ENCODE data around the gene CEP164.

Gene CEP164

GRCh38 chr11:117378976-117379865, 51.6 kb downstream of the CEP164 start:
- no peak for TF ChIP-seq CTCF (IDR thresholded peaks at IDR 0.05; ENCODE audit: control insufficient read depth, insufficient read depth, low read depth, low read length, missing control alignments)

GRCh38 chr11:117380676-117381075, 53.0 kb downstream of the CEP164 start:
- DNase-seq (ENCODE audit: low read depth): no peak
- no peak for TF ChIP-seq CTCF (IDR thresholded peaks at IDR 0.05; ENCODE audit: control insufficient read depth, insufficient read depth, low read depth, low read length, missing control alignments)
- H3K4me3 ChIP-seq (ENCODE audit: control insufficient read depth, low read depth, low read length): no peak overlapping the region

More at GRCh38 chr11:117378976-117379865, 51.6 kb downstream of the CEP164 start:
- no peak for DNase-seq (ENCODE audit: low read depth)
- H3K4me3 ChIP-seq (ENCODE audit: control insufficient read depth, low read depth, low read length): no peak overlapping the region

- no peak for DNase-seq (ENCODE audit: low read depth)
- H3K4me3 ChIP-seq (ENCODE audit: control insufficient read depth, low read depth, low read length): no peak overlapping the region
- TF ChIP-seq CTCF (IDR thresholded peaks at IDR 0.05; ENCODE audit: control insufficient read depth, insufficient read depth, low read depth, low read length, missing control alignments): no peak
Observed at GRCh38 chr11:117381481-117382387, 54.1 kb downstream of the CEP164 start.

- no peak for TF ChIP-seq CTCF (IDR thresholded peaks at IDR 0.05; ENCODE audit: control insufficient read depth, insufficient read depth, low read depth, low read length, missing control alignments)
Observed at GRCh38 chr11:117382746-117383145, 55.1 kb downstream of the CEP164 start.

GRCh38 chr11:117384045-117384444, 56.4 kb downstream of the CEP164 start:
- peak; percentile 78 for DNase-seq (ENCODE audit: low read depth)
- no peak for TF ChIP-seq CTCF (IDR thresholded peaks at IDR 0.05; ENCODE audit: control insufficient read depth, insufficient read depth, low read depth, low read length, missing control alignments)
- no peak overlapping the region for H3K4me3 ChIP-seq (ENCODE audit: control insufficient read depth, low read depth, low read length)

More at GRCh38 chr11:117382746-117383145, 55.1 kb downstream of the CEP164 start:
- no peak for DNase-seq (ENCODE audit: low read depth)
- H3K4me3 ChIP-seq (ENCODE audit: control insufficient read depth, low read depth, low read length): no peak overlapping the region

GRCh38 chr11:117385471-117385870, 57.8 kb downstream of the CEP164 start:
- no peak for DNase-seq (ENCODE audit: low read depth)
- H3K4me3 ChIP-seq (ENCODE audit: control insufficient read depth, low read depth, low read length): no peak overlapping the region
- TF ChIP-seq CTCF (IDR thresholded peaks at IDR 0.05; ENCODE audit: control insufficient read depth, insufficient read depth, low read depth, low read length, missing control alignments): no peak

All from AG09309 (cell line).